ENCODE measurements around the gene PIH1D2. TPM values are rescaled to one million over a fixed set of nuclear protein-coding genes. Genes with fewer than 3 reads are reported as not detected.
A peak's percentile ranks its signal among the peaks of the same experiment; 100 is the strongest.

Gene PIH1D2
- total RNA-seq, 1 donor from 2014 or later: 2.3 TPM

- TF ChIP-seq, protein P1, sequence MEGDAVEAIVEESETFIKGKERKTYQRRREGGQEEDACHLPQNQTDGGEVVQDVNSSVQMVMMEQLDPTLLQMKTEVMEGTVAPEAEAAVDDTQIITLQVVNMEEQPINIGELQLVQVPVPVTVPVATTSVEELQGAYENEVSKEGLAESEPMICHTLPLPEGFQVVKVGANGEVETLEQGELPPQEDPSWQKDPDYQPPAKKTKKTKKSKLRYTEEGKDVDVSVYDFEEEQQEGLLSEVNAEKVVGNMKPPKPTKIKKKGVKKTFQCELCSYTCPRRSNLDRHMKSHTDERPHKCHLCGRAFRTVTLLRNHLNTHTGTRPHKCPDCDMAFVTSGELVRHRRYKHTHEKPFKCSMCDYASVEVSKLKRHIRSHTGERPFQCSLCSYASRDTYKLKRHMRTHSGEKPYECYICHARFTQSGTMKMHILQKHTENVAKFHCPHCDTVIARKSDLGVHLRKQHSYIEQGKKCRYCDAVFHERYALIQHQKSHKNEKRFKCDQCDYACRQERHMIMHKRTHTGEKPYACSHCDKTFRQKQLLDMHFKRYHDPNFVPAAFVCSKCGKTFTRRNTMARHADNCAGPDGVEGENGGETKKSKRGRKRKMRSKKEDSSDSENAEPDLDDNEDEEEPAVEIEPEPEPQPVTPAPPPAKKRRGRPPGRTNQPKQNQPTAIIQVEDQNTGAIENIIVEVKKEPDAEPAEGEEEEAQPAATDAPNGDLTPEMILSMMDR (IDR thresholded peaks at IDR 0.05): peak; percentile 48
- H3K27me3 Mint-ChIP-seq (ENCODE audit: unreplicated experiment): no peaks in the 10 kb centered on the region
- peaks cover 53% of the 10 kb centered on the region for H3K36me3 Mint-ChIP-seq (ENCODE audit: unreplicated experiment)
- no peaks in the 10 kb centered on the region for H3K9me3 Mint-ChIP-seq (ENCODE audit: unreplicated experiment)
- H3K4me1 Mint-ChIP-seq (ENCODE audit: unreplicated experiment): peaks cover 41% of the 10 kb centered on the region
- peak within 1 kb of the TSS; percentile 99 for H3K4me3 Mint-ChIP-seq (ENCODE audit: unreplicated experiment)
- peak; percentile 98 for DNase-seq (ENCODE audit: extremely low spot score, unreplicated experiment)
- H3K27ac Mint-ChIP-seq (ENCODE audit: unreplicated experiment): peak within 1 kb of the TSS; percentile 96
Measured at GRCh38 chr11:112086422-112087191, 12.8 kb upstream of the PIH1D2 start, which contains the start of the genes SDHD and TIMM8B. Gene SDHD, plus strand, starts transcription at chr11:112086873. Its CDS starts 35 bp downstream, at chr11:112086908. Gene TIMM8B, minus strand, starts transcription at chr11:112086756. Its CDS starts 33 bp downstream, at chr11:112086723.

- H3K27ac Mint-ChIP-seq (ENCODE audit: unreplicated experiment): peak overlapping the region; percentile 96
- H3K4me3 Mint-ChIP-seq (ENCODE audit: unreplicated experiment): peak overlapping the region; percentile 99
- peaks cover 41% of the 10 kb centered on the region for H3K4me1 Mint-ChIP-seq (ENCODE audit: unreplicated experiment)
- H3K27me3 Mint-ChIP-seq (ENCODE audit: unreplicated experiment): no peaks in the 10 kb centered on the region
- H3K36me3 Mint-ChIP-seq (ENCODE audit: unreplicated experiment): peaks cover 48% of the 10 kb centered on the region
- H3K9me3 Mint-ChIP-seq (ENCODE audit: unreplicated experiment): no peaks in the 10 kb centered on the region
- DNase-seq (ENCODE audit: extremely low spot score, unreplicated experiment): no peak
- TF ChIP-seq, protein P1 (IDR thresholded peaks at IDR 0.05): no peak
Measured at GRCh38 chr11:112085822-112086421, 12.1 kb upstream of the PIH1D2 start.

GRCh38 chr11:112082729-112083128 lies 8.9 kb upstream of the PIH1D2 start:
- TF ChIP-seq, protein P1 (IDR thresholded peaks at IDR 0.05): no peak
- H3K4me3 Mint-ChIP-seq (ENCODE audit: unreplicated experiment): no peak overlapping the region
- DNase-seq (ENCODE audit: extremely low spot score, unreplicated experiment): no peak
- no peaks in the 10 kb centered on the region for H3K9me3 Mint-ChIP-seq (ENCODE audit: unreplicated experiment)
- H3K4me1 Mint-ChIP-seq (ENCODE audit: unreplicated experiment): peaks cover 23% of the 10 kb centered on the region
- no peaks in the 10 kb centered on the region for H3K27me3 Mint-ChIP-seq (ENCODE audit: unreplicated experiment)
- peaks cover 43% of the 10 kb centered on the region for H3K36me3 Mint-ChIP-seq (ENCODE audit: unreplicated experiment)
- H3K27ac Mint-ChIP-seq (ENCODE audit: unreplicated experiment): no peak overlapping the region

DNA sequence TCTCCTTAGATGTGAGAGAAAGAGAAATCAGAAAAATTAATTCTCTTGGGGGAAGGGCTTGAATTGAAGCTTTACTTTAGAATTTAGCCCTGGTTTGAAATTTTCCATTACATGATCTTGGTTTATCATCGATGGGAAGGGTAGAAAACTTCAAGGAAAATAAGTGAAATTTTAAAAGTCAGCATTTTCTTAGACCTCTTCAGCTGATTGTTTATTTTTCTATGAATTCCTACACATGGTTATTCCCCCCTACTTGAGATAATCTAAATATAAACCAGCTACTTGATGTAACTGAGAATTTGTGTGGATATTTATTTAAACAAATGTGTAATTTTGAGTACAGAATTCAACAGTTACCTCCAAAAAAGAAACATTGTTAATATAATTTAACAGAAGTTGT lies 10.9 kb downstream of the PIH1D2 start:
- peak overlapping the region; percentile 27 for H3K27ac Mint-ChIP-seq (ENCODE audit: unreplicated experiment)
- H3K4me1 Mint-ChIP-seq (ENCODE audit: unreplicated experiment): peaks cover 10% of the 10 kb centered on the region
- H3K27me3 Mint-ChIP-seq (ENCODE audit: unreplicated experiment): no peaks in the 10 kb centered on the region
- no peak overlapping the region for H3K4me3 Mint-ChIP-seq (ENCODE audit: unreplicated experiment)
- H3K36me3 Mint-ChIP-seq (ENCODE audit: unreplicated experiment): peaks cover 18% of the 10 kb centered on the region
- TF ChIP-seq, protein P1 (IDR thresholded peaks at IDR 0.05): no peak
- DNase-seq (ENCODE audit: extremely low spot score, unreplicated experiment): no peak
- H3K9me3 Mint-ChIP-seq (ENCODE audit: unreplicated experiment): no peaks in the 10 kb centered on the region

- H3K27me3 Mint-ChIP-seq (ENCODE audit: unreplicated experiment): no peaks in the 10 kb centered on the region
- H3K27ac Mint-ChIP-seq (ENCODE audit: unreplicated experiment): no peak overlapping the region
- H3K4me1 Mint-ChIP-seq (ENCODE audit: unreplicated experiment): peaks cover 8% of the 10 kb centered on the region
- no peaks in the 10 kb centered on the region for H3K9me3 Mint-ChIP-seq (ENCODE audit: unreplicated experiment)
- H3K36me3 Mint-ChIP-seq (ENCODE audit: unreplicated experiment): peaks cover 36% of the 10 kb centered on the region
- H3K4me3 Mint-ChIP-seq (ENCODE audit: unreplicated experiment): no peak overlapping the region
- DNase-seq (ENCODE audit: extremely low spot score, unreplicated experiment): no peak
- TF ChIP-seq, protein P1 (IDR thresholded peaks at IDR 0.05): no peak
Measured at GRCh38 chr11:112058103-112058502, 15.7 kb downstream of the PIH1D2 start.
